Smooth muscle cell (in vitro differentiated cells): Measurements from ENCODE around the gene TWIST2. TPM values are rescaled to one million over a fixed set of nuclear protein-coding genes. Genes with fewer than 3 reads are reported as not detected.

Source experiments
- DNase-seq: peaks from one replicate; lab custom pipeline; 2025; ENCODE audit not compliant: unreplicated experiment; lab: John Stamatoyannopoulos, UW
- H2AFZ ChIP-seq: fragments of 200-600 bp; sonication (generic); 2 replicates; pipeline ENCODE4 v1.6.0; 2016; ENCODE audit warnings: antibody characterized with exemption, low read depth, mild to moderate bottlenecking
- H3F3A ChIP-seq: fragments of 200-600 bp; sonication (generic); 2 replicates; pipeline ENCODE4 v1.6.0; 2017; ENCODE audit warnings: antibody characterized with exemption, low read depth
- H3K27ac ChIP-seq: fragments of 200-600 bp; sonication (generic); 2 replicates; pipeline ENCODE4 v1.5.1; 2016; ENCODE audit warnings: low read depth, mild to moderate bottlenecking
- H3K27me3 ChIP-seq: fragments of 200-600 bp; sonication (generic); 2 replicates; pipeline ENCODE4 v1.6.1; 2016; ENCODE audit warnings: low read depth, mild to moderate bottlenecking
- H3K36me3 ChIP-seq: fragments of 200-600 bp; sonication (generic); 2 replicates; pipeline ENCODE4 v1.5.1; 2016; ENCODE audit warnings: low read depth
- H3K4me1 ChIP-seq: fragments of 200-600 bp; sonication (generic); 2 replicates; pipeline ENCODE4 v1.5.1; 2016; ENCODE audit warnings: low read depth
- H3K4me2 ChIP-seq: fragments of 200-600 bp; sonication (generic); 2 replicates; pipeline ENCODE4 v1.6.0; 2016; ENCODE audit warnings: mild to moderate bottlenecking
- H3K4me3 ChIP-seq: fragments of 200-600 bp; sonication (generic); 2 replicates; pipeline ENCODE4 v1.5.1; 2016; ENCODE audit warnings: mild to moderate bottlenecking
- H3K79me2 ChIP-seq: fragments of 200-600 bp; sonication (generic); 2 replicates; pipeline ENCODE4 v1.6.0; 2016; ENCODE audit warnings: low read depth, mild to moderate bottlenecking
- H3K9ac ChIP-seq: fragments of 200-600 bp; sonication (generic); 2 replicates; pipeline ENCODE4 v1.6.0; 2016; ENCODE audit warnings: low read depth
- H3K9me3 ChIP-seq: fragments of 200-600 bp; sonication (generic); replicated peaks from 2 replicates; pipeline ENCODE4 v1.5.1; 2016; ENCODE audit warnings: low read depth
- H4K20me1 ChIP-seq: fragments of 200-600 bp; sonication (generic); 2 replicates; pipeline ENCODE4 v1.6.0; 2016; ENCODE audit warnings: low read depth
- CTCF ChIP-seq: fragments of 200-600 bp; sonication (generic); IDR thresholded peaks from 2 replicates; pipeline ENCODE4 v1.5.1; 2017; ENCODE audit warnings: borderline replicate concordance, mild to moderate bottlenecking, antibody characterized with exemption; ENCODE audit not compliant: insufficient read depth, poor library complexity, severe bottlenecking
- WGBS: methylation state at CpG from one replicate; pipeline ENCODE4 v1.1.7; 2016; ENCODE audit warnings: low lambda C conversion rate; 5-methylcytosine and 5-hydroxymethylcytosine counted together
- polyA plus RNA-seq: library from polyadenylated mRNA; unstranded; fragments of >200 nt; fragmentation: Nextera tagmentation; extraction: Ambion mirVana; gene quantifications from 2 replicates; pipeline ENCODE4 v1.2.1, GENCODE V29; 2016
- total RNA-seq: library from RNA; depleted of rRNA; stranded (reverse); fragments of >200 nt; gene quantifications from 2 replicates; pipeline ENCODE4 v1.2.3, GENCODE V29; 2014

Gene TWIST2
- total and polyA plus RNA-seq, 2 experiments from 2014 or later, result 1.0 to 2.4 TPM

GRCh38 chr2:238851026-238851425 is 3.1 kb downstream of the TWIST2 start:
- Histone ChIP-seq H2AFZ (no peak overlapping the region), H4K20me1 (no peaks in the 10 kb centered on the region), H3K4me2 (no peak overlapping the region), H3K27ac (no peak overlapping the region), H3K27me3 (peaks cover 60% of the 10 kb centered on the region), H3F3A (no peaks in the 10 kb centered on the region), H3K79me2 (no peaks in the 10 kb centered on the region), H3K4me1 (peaks cover 5% of the 10 kb centered on the region), H3K9ac (no peak overlapping the region), H3K36me3 (no peaks in the 10 kb centered on the region), H3K9me3 (no peaks in the 10 kb centered on the region), H3K4me3 (peak overlapping the region; percentile 61)
- TF ChIP-seq CTCF, result no peak
- 92% methylated on average over 5 of the region's 5 CpGs for WGBS
- no peak for DNase-seq

- no peaks in the 10 kb centered on the region for H4K20me1 ChIP-seq
- no peak overlapping the region for H2AFZ ChIP-seq
- peaks cover 5% of the 10 kb centered on the region for H3K4me1 ChIP-seq
- no peak overlapping the region for H3K9ac ChIP-seq
- H3K27me3 ChIP-seq, result peaks cover 53% of the 10 kb centered on the region
- H3K36me3 ChIP-seq, result no peaks in the 10 kb centered on the region
- DNase-seq, result no peak
- TF ChIP-seq CTCF, result no peak
- H3K27ac ChIP-seq, result no peak overlapping the region
- no peaks in the 10 kb centered on the region for H3F3A ChIP-seq
- no peaks in the 10 kb centered on the region for H3K79me2 ChIP-seq
- H3K4me3 ChIP-seq, result no peak overlapping the region
- H3K4me2 ChIP-seq, result no peak overlapping the region
- no peaks in the 10 kb centered on the region for H3K9me3 ChIP-seq
- WGBS, result 52% methylated on average over 3 of the region's 3 CpGs
Measured at GRCh38 chr2:238851761-238852160, 3.9 kb downstream of the TWIST2 start.

GRCh38 chr2:238852206-238852869 is 4.5 kb downstream of the TWIST2 start:
- TF ChIP-seq CTCF, result no peak
- Histone ChIP-seq H3K27ac (no peak overlapping the region), H4K20me1 (no peaks in the 10 kb centered on the region), H2AFZ (no peak overlapping the region), H3K27me3 (peaks cover 47% of the 10 kb centered on the region), H3K9me3 (no peaks in the 10 kb centered on the region), H3K4me2 (no peak overlapping the region), H3K4me1 (peaks cover 5% of the 10 kb centered on the region), H3K4me3 (no peak overlapping the region), H3F3A (no peaks in the 10 kb centered on the region), H3K36me3 (no peaks in the 10 kb centered on the region), H3K79me2 (no peaks in the 10 kb centered on the region), H3K9ac (no peak overlapping the region)
- no peak for DNase-seq
- WGBS, result 68% methylated on average over 9 of the region's 9 CpGs

GRCh38 chr2:238853218-238853617 is 5.3 kb downstream of the TWIST2 start:
- Histone ChIP-seq H3K4me1 (peaks cover 5% of the 10 kb centered on the region), H3K9me3 (no peaks in the 10 kb centered on the region), H4K20me1 (no peaks in the 10 kb centered on the region), H2AFZ (no peak overlapping the region), H3K9ac (no peak overlapping the region), H3K79me2 (no peaks in the 10 kb centered on the region), H3F3A (no peaks in the 10 kb centered on the region), H3K4me3 (no peak overlapping the region), H3K4me2 (no peak overlapping the region), H3K27ac (no peak overlapping the region), H3K36me3 (no peaks in the 10 kb centered on the region), H3K27me3 (peaks cover 40% of the 10 kb centered on the region)
- no peak for TF ChIP-seq CTCF
- 92% methylated on average over 1 of the region's 1 CpG for WGBS
- DNase-seq, result no peak
